ENCODE measurements around the gene RTN4. TPM values are rescaled to one million over a fixed set of nuclear protein-coding genes. Genes with fewer than 3 reads are reported as not detected.

Gene RTN4
- total RNA-seq, 1 experiment from 2014 or later, result 200 TPM

DNA sequence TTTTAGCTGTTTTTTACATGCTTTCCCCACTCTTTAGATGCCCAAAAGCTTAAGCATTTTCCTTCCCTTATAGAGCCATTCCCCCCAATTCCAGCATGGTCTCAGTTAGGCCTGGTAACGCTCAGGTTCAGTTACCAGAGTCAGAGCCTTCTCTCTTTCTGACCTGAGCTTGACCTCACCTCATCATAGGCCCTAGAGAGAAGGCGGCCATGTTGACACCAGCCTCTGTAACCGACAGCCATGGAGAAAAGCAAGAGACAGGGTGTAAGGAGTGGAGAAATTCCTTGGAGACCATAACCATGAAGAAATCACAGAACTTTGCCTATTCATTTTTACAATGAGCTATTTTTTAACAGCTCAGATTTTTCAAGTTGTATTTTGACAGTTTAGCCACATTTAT lies 99.4 kb downstream of the RTN4 start:
- Histone ChIP-seq H2BK5ac (ENCODE audit: insufficient read length, low read length) (no peak overlapping the region), H3K4me1 (ENCODE audit: insufficient read depth, low read length) (no peaks in the 10 kb centered on the region), H3K14ac (ENCODE audit: insufficient read depth, low read length) (no peak overlapping the region), H3K4me2 (ENCODE audit: insufficient read depth, insufficient read length, low read length) (no peak overlapping the region), H3K9me3 (ENCODE audit: control insufficient read depth, low read depth, low read length) (no peaks in the 10 kb centered on the region), H3K23me2 (ENCODE audit: insufficient read length, low read depth, low read length, poor library complexity, severe bottlenecking) (no peaks in the 10 kb centered on the region), H3K4ac (ENCODE audit: low read depth, low read length) (no peak overlapping the region), H4K8ac (replicated peaks; ENCODE audit: insufficient read length, low read depth, low read length) (no peak overlapping the region), H3K27ac (ENCODE audit: insufficient read length, low read depth, low read length) (no peak overlapping the region), H2AFZ (ENCODE audit: low read length) (no peak overlapping the region), H4K20me1 (ENCODE audit: control insufficient read depth, insufficient read depth, insufficient read length) (no peaks in the 10 kb centered on the region), H3K79me2 (ENCODE audit: insufficient read depth, low read length) (no peaks in the 10 kb centered on the region), H3K27me3 (ENCODE audit: insufficient read depth, low read length) (no peaks in the 10 kb centered on the region; the same call in 1 of the 2 replicates), H3K79me1 (ENCODE audit: insufficient read depth, low read depth, low read length, poor library complexity, severe bottlenecking) (no peaks in the 10 kb centered on the region), H3K56ac (ENCODE audit: insufficient read length, low read depth, low read length) (no peak overlapping the region), H2BK12ac (ENCODE audit: insufficient read length, low read depth, low read length) (no peak overlapping the region), H3K9ac (ENCODE audit: extremely low read depth, insufficient read length, low read length) (no peak overlapping the region), H2AK5ac (ENCODE audit: insufficient read length, low read length) (no peak overlapping the region), H3K23ac (ENCODE audit: insufficient read length, low read depth, low read length) (no peak overlapping the region), H3K18ac (ENCODE audit: insufficient read length, low read depth, low read length) (no peak overlapping the region), H2BK15ac (ENCODE audit: low read depth, low read length) (no peak overlapping the region), H4K91ac (ENCODE audit: insufficient read length, low read depth, low read length) (no peak overlapping the region), H3T11ph (ENCODE audit: low read length) (no peak overlapping the region), H2BK20ac (ENCODE audit: low read depth, low read length, poor library complexity, severe bottlenecking) (no peak overlapping the region), H2BK120ac (ENCODE audit: low read depth, low read length, poor library complexity, severe bottlenecking) (no peak overlapping the region), H4K5ac (ENCODE audit: insufficient read length, low read depth, low read length) (no peak overlapping the region)
- Mint-ChIP-seq H3K4me1 (peaks cover 10 to 12% of the 10 kb centered on the region in 2 experiments), H3K36me3 (ENCODE audit: insufficient read depth in 1 of 3, low read depth in 3 of 3) (no peaks in the 10 kb centered on the region), H3K27me3 (ENCODE audit: low read depth) (no peaks in the 10 kb centered on the region), H3K9me3 (no peaks in the 10 kb centered on the region), H3K4me3 (no peak overlapping the region), H3K27ac (no peak overlapping the region)
- TF ChIP-seq CTCF (conservative IDR thresholded peaks at IDR 0.05), result no peak
- no CpG with 5 or more reads among the region's 3 CpGs for WGBS (ENCODE audit: extremely low coverage, insufficient read length, low lambda C conversion rate)
- no peak for DNase-seq

All from H9 (cell line).